HEK293 (cell line): ENCODE measurements around the gene HEXIM1.

Source experiments
- CTCF ChIA-PET: fragments of 350-600 bp; formaldehyde crosslinking; extraction: SDS; loops from one replicate; lab custom pipeline; 2021; ENCODE audit warnings: antibody characterized with exemption; lab: Yijun Ruan, JAX
- POLR2A ChIA-PET: fragments of 300-600 bp; formaldehyde crosslinking; extraction: SDS; loops from one replicate; lab custom pipeline; 2020; ENCODE audit warnings: antibody characterized with exemption, inconsistent platforms; lab: Yijun Ruan, JAX
- H3K27ac ChIP-seq: fragments of 200-500 bp; sonication (Bioruptor generic); 2 replicates; pipeline ENCODE4 v1.5.1; 2014; ENCODE audit warnings: low read depth, low read length, control low read depth, inconsistent platforms; ENCODE audit errors: extremely low read depth
- H3K36me3 ChIP-seq, 2 experiments: fragments of 200-500 bp in 1 of 2; sonication (Bioruptor generic) in 1 of 2; 1 replicate in 1 of 2; 2 replicates in 1 of 2; pipeline ENCODE4 v1.5.1; 2014 to 2017; ENCODE audit warnings: inconsistent platforms in 2 of 2, low read length in 2 of 2; ENCODE audit not compliant: control insufficient read depth in 2 of 2, insufficient read depth in 1 of 2
- H3K4me1 ChIP-seq: fragments of 200-500 bp; sonication (Bioruptor generic); 2 replicates; pipeline ENCODE4 v1.5.1; 2014; ENCODE audit warnings: mild to moderate bottlenecking, low read length, inconsistent platforms; ENCODE audit not compliant: control insufficient read depth, insufficient read depth
- H3K4me3 ChIP-seq: 2 replicates; pipeline ENCODE4 v1.5.1; 2011; ENCODE audit warnings: low read depth, mild to moderate bottlenecking, control low read depth, low read length, moderate library complexity
- H3K9me3 ChIP-seq: fragments of 200-500 bp; sonication (Bioruptor generic); 2 replicates; pipeline ENCODE4 v1.5.1; 2014; ENCODE audit warnings: low read depth, low read length, inconsistent platforms; ENCODE audit not compliant: control insufficient read depth, insufficient read depth
- BCL11B ChIP-seq: fragments of 450-650 bp; formaldehyde crosslinking; IDR thresholded peaks from 2 replicates; pipeline ENCODE4 v1.5.1; 2016; ENCODE audit warnings: low read depth, missing biosample characterization, missing genetic modification characterization
- KLF10 ChIP-seq: fragments of 450-650 bp; IDR thresholded peaks from 2 replicates; pipeline ENCODE4 v1.5.1; 2018; ENCODE audit warnings: missing biosample characterization, mild to moderate bottlenecking, missing genetic modification characterization
- KLF7 ChIP-seq: fragments of 450-650 bp; formaldehyde crosslinking; IDR thresholded peaks from 2 replicates; pipeline ENCODE4 v1.5.1; 2016; ENCODE audit warnings: missing biosample characterization, missing genetic modification characterization, borderline replicate concordance
- KLF8 ChIP-seq: fragments of 450-650 bp; formaldehyde crosslinking; IDR thresholded peaks from 2 replicates; pipeline ENCODE4 v1.5.1; 2016; ENCODE audit warnings: missing biosample characterization, missing genetic modification characterization
- SP3 ChIP-seq: fragments of 450-650 bp; formaldehyde crosslinking; IDR thresholded peaks from 2 replicates; pipeline ENCODE4 v1.5.1; 2016; ENCODE audit warnings: missing biosample characterization, missing genetic modification characterization
- WT1 ChIP-seq: fragments of 450-650 bp; formaldehyde crosslinking; IDR thresholded peaks from 2 replicates; pipeline ENCODE4 v1.5.1; 2016; ENCODE audit warnings: missing biosample characterization, missing genetic modification characterization
- YY1 ChIP-seq: fragments of 450-650 bp; formaldehyde crosslinking; IDR thresholded peaks from 2 replicates; pipeline ENCODE4 v1.5.1; 2018; ENCODE audit warnings: missing biosample characterization, missing genetic modification characterization
- YY2 ChIP-seq: fragments of 450-650 bp; formaldehyde crosslinking; IDR thresholded peaks from 2 replicates; pipeline ENCODE4 v1.5.1; 2016; ENCODE audit warnings: missing biosample characterization, missing genetic modification characterization
- ZBTB20 ChIP-seq: fragments of 450-650 bp; formaldehyde crosslinking; IDR thresholded peaks from 2 replicates; pipeline ENCODE4 v1.5.1; 2016; ENCODE audit warnings: missing biosample characterization, missing genetic modification characterization
- ZBTB7A ChIP-seq: fragments of 450-650 bp; formaldehyde crosslinking; IDR thresholded peaks from 2 replicates; pipeline ENCODE4 v1.5.1; 2016; ENCODE audit warnings: low read depth, missing biosample characterization, missing genetic modification characterization
- ZFHX2 ChIP-seq: fragments of 450-650 bp; formaldehyde crosslinking; conservative IDR thresholded peaks from 2 replicates; pipeline ENCODE4 v1.5.1; 2016; ENCODE audit warnings: missing biosample characterization, missing genetic modification characterization
- ZNF175 ChIP-seq: fragments of 450-650 bp; formaldehyde crosslinking; IDR thresholded peaks from 2 replicates; pipeline ENCODE4 v1.5.1; 2016; ENCODE audit warnings: missing biosample characterization, missing genetic modification characterization
- ZNF19 ChIP-seq: fragments of 450-650 bp; formaldehyde crosslinking; IDR thresholded peaks from 2 replicates; pipeline ENCODE4; 2016; ENCODE audit warnings: missing biosample characterization, missing genetic modification characterization, low read depth
- ZNF311 ChIP-seq: fragments of 450-650 bp; formaldehyde crosslinking; IDR thresholded peaks from 2 replicates; pipeline ENCODE4 v1.5.1; 2017; ENCODE audit warnings: missing biosample characterization, missing genetic modification characterization, borderline replicate concordance
- ZNF335 ChIP-seq: fragments of 450-650 bp; formaldehyde crosslinking; conservative IDR thresholded peaks from 2 replicates; pipeline ENCODE4 v1.5.1; 2016; ENCODE audit warnings: missing biosample characterization, missing genetic modification characterization
- ZNF350 ChIP-seq: fragments of 450-650 bp; formaldehyde crosslinking; IDR thresholded peaks from 2 replicates; pipeline ENCODE4 v1.5.0; 2017; ENCODE audit warnings: missing biosample characterization, mild to moderate bottlenecking, missing genetic modification characterization
- ZNF48 ChIP-seq: fragments of 450-650 bp; formaldehyde crosslinking; IDR thresholded peaks from 2 replicates; pipeline ENCODE4 v1.5.1; 2016; ENCODE audit warnings: missing biosample characterization, missing genetic modification characterization
- ZNF621 ChIP-seq: fragments of 450-650 bp; formaldehyde crosslinking; IDR thresholded peaks from 2 replicates; pipeline ENCODE4 v1.5.1; 2017; ENCODE audit warnings: missing biosample characterization, missing genetic modification characterization
- ZNF624 ChIP-seq: fragments of 450-650 bp; formaldehyde crosslinking; IDR thresholded peaks from 2 replicates; pipeline ENCODE4 v1.5.1; 2017; ENCODE audit warnings: missing biosample characterization, missing genetic modification characterization
- ZNF660 ChIP-seq: fragments of 450-650 bp; IDR thresholded peaks from 2 replicates; pipeline ENCODE4 v1.5.1; 2018; ENCODE audit warnings: missing biosample characterization, mild to moderate bottlenecking, missing genetic modification characterization
- ZNF791 ChIP-seq: fragments of 450-650 bp; formaldehyde crosslinking; IDR thresholded peaks from 2 replicates; pipeline ENCODE4 v1.5.1; 2016; ENCODE audit warnings: missing biosample characterization, missing genetic modification characterization
- TF ChIP-seq, protein P1 (sequence below): fragments of 450-650 bp; formaldehyde crosslinking; conservative IDR thresholded peaks from 2 replicates; pipeline ENCODE4 v1.5.1; 2016; ENCODE audit warnings: low read depth, missing biosample characterization, missing genetic modification characterization
- TF ChIP-seq, protein P2 (sequence below): fragments of 450-650 bp; formaldehyde crosslinking; IDR thresholded peaks from 2 replicates; pipeline ENCODE4 v1.5.1; 2016; ENCODE audit warnings: missing biosample characterization, missing genetic modification characterization
- TF ChIP-seq, protein P3 (sequence below): fragments of 450-650 bp; formaldehyde crosslinking; IDR thresholded peaks from 2 replicates; pipeline ENCODE4 v1.5.1; 2016; ENCODE audit warnings: missing biosample characterization, missing genetic modification characterization
- TF ChIP-seq, protein P4 (sequence below): fragments of 450-650 bp; formaldehyde crosslinking; IDR thresholded peaks from 2 replicates; pipeline ENCODE4 v1.5.1; 2016; ENCODE audit warnings: missing biosample characterization, missing genetic modification characterization

The HEXIM1 gene

DNA sequence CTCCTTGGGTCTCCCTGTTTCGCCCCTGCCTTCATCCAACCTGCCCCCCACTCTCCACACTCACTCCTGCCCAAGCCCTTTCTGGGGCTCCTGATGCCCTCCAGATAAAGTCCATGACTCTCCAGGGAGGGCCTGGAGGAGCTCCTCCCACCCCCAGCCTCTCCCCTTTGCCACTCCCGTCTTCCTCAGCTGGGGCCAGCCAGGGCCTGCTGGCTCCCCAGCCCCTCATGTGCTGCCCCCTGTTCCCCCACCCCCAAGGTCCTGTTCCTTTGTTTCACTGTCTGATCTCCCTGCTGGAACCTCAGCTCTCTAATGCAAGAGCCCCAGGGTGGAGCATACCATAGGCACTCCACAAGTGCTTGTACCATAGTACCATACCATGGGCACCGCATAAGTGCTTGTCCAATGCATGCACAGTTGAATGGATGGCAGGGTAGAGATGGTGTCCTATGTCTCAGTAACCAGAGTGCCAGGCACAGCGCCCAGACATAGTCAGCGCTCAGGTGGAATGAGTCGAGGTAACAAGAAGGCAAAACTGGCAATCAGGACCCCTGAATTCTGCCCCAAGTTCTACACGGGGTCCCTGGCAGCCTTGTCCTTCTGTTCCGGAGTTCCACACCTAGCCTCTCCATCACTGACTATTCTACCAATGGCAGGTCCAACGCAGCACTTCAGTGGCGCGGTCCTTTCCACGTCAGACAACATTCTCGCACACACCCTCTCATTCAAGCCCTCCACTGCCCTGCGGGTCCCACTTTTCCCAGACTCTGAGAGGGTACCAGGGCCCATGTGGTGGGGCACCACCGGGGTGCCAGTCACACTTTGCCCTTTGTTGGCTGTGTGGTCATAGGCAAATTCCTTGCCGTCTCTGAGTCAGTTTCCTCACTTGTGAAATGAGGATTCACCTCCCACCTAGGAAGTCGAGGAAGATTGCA is 17.3 kb upstream of the HEXIM1 start:
- H3K4me3 ChIP-seq = peak overlapping the region; percentile 70; the same call in 1 of the 2 replicates
- CTCF ChIA-PET = interaction anchor here (0.6 to 10.1 kb wide), 12 partner anchors 14 to 356 kb away, joined by 3 to 209 read pairs (median 6); partner anchors contain the start of gene HEXIM1
- H3K4me1 ChIP-seq = peaks cover 3% of the 10 kb centered on the region
- H3K9me3 ChIP-seq = no peaks in the 10 kb centered on the region
- POLR2A ChIA-PET = interaction anchor here (2.4 kb wide), 2 partner anchors 18 kb away, joined by 17 to 20 read pairs; partner anchors contain the start of gene HEXIM1
- H3K36me3 ChIP-seq = 0 out of 3 replicates have a peak, but pooled peaks cover 0 to 4% of the 10 kb centered on the region in 2 experiments
- no peak overlapping the region for H3K27ac ChIP-seq
- no peak for TF ChIP-seq SP3
- no peak for TF ChIP-seq ZNF335 (tag by site-specific recombination)
- no peak for TF ChIP-seq YY2 (tag by site-specific recombination)
- no peak for TF ChIP-seq ZNF48 (tag by site-specific recombination)
- no peak for TF ChIP-seq ZNF660 (tag by site-specific recombination)
- TF ChIP-seq KLF8 (tag by site-specific recombination) = no peak
- TF ChIP-seq, protein P1, sequence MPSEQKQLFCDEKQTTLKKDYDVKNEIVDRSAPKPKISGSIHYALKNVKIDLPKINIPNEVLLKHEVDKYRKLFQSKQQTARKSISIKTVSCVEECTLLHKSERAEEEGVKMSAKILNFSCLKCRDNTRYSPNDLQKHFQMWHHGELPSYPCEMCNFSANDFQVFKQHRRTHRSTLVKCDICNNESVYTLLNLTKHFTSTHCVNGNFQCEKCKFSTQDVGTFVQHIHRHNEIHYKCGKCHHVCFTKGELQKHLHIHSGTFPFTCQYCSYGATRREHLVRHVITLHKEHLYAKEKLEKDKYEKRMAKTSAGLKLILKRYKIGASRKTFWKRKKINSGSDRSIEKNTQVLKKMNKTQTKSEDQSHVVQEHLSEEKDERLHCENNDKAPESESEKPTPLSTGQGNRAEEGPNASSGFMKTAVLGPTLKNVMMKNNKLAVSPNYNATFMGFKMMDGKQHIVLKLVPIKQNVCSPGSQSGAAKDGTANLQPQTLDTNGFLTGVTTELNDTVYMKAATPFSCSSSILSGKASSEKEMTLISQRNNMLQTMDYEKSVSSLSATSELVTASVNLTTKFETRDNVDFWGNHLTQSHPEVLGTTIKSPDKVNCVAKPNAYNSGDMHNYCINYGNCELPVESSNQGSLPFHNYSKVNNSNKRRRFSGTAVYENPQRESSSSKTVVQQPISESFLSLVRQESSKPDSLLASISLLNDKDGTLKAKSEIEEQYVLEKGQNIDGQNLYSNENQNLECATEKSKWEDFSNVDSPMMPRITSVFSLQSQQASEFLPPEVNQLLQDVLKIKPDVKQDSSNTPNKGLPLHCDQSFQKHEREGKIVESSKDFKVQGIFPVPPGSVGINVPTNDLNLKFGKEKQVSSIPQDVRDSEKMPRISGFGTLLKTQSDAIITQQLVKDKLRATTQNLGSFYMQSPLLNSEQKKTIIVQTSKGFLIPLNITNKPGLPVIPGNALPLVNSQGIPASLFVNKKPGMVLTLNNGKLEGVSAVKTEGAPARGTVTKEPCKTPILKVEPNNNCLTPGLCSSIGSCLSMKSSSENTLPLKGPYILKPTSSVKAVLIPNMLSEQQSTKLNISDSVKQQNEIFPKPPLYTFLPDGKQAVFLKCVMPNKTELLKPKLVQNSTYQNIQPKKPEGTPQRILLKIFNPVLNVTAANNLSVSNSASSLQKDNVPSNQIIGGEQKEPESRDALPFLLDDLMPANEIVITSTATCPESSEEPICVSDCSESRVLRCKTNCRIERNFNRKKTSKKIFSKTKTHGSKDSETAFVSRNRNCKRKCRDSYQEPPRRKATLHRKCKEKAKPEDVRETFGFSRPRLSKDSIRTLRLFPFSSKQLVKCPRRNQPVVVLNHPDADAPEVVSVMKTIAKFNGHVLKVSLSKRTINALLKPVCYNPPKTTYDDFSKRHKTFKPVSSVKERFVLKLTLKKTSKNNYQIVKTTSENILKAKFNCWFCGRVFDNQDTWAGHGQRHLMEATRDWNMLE = no peak
- no peak for TF ChIP-seq ZNF19 (tag by site-specific recombination)
- TF ChIP-seq, protein P2, sequence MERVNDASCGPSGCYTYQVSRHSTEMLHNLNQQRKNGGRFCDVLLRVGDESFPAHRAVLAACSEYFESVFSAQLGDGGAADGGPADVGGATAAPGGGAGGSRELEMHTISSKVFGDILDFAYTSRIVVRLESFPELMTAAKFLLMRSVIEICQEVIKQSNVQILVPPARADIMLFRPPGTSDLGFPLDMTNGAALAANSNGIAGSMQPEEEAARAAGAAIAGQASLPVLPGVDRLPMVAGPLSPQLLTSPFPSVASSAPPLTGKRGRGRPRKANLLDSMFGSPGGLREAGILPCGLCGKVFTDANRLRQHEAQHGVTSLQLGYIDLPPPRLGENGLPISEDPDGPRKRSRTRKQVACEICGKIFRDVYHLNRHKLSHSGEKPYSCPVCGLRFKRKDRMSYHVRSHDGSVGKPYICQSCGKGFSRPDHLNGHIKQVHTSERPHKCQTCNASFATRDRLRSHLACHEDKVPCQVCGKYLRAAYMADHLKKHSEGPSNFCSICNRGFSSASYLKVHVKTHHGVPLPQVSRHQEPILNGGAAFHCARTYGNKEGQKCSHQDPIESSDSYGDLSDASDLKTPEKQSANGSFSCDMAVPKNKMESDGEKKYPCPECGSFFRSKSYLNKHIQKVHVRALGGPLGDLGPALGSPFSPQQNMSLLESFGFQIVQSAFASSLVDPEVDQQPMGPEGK = peak; percentile 28; the same call in 1 of the 2 replicates
- TF ChIP-seq ZBTB7A (tag by site-specific recombination) = no peak
- TF ChIP-seq ZNF350 (tag by site-specific recombination) = no peak
- TF ChIP-seq ZNF621 = no peak
- no peak for TF ChIP-seq ZNF624
- TF ChIP-seq BCL11B (tag by site-specific recombination) = no peak
- TF ChIP-seq ZFHX2 (tag by site-specific recombination) = no peak
- no peak for TF ChIP-seq WT1 (tag by site-specific recombination)
- TF ChIP-seq, protein P3, sequence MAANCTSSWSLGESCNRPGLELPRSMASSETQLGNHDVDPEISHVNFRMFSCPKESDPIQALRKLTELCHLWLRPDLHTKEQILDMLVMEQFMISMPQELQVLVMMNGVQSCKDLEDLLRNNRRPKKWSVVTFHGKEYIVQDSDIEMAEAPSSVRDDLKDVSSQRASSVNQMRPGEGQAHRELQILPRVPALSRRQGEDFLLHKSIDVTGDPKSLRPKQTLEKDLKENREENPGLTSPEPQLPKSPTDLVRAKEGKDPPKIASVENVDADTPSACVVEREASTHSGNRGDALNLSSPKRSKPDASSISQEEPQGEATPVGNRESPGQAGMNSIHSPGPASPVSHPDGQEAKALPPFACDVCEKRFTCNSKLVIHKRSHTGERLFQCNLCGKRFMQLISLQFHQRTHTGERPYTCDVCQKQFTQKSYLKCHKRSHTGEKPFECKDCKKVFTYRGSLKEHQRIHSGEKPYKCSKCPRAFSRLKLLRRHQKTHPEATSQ (tag by site-specific recombination) = no peak
- TF ChIP-seq KLF10 (tag by site-specific recombination) = no peak
- no peak for TF ChIP-seq ZBTB20 (tag by site-specific recombination)
- no peak for TF ChIP-seq ZNF311 (tag by site-specific recombination)
- TF ChIP-seq, protein P4, sequence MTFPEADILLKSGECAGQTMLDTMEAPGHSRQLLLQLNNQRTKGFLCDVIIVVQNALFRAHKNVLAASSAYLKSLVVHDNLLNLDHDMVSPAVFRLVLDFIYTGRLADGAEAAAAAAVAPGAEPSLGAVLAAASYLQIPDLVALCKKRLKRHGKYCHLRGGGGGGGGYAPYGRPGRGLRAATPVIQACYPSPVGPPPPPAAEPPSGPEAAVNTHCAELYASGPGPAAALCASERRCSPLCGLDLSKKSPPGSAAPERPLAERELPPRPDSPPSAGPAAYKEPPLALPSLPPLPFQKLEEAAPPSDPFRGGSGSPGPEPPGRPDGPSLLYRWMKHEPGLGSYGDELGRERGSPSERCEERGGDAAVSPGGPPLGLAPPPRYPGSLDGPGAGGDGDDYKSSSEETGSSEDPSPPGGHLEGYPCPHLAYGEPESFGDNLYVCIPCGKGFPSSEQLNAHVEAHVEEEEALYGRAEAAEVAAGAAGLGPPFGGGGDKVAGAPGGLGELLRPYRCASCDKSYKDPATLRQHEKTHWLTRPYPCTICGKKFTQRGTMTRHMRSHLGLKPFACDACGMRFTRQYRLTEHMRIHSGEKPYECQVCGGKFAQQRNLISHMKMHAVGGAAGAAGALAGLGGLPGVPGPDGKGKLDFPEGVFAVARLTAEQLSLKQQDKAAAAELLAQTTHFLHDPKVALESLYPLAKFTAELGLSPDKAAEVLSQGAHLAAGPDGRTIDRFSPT (tag by site-specific recombination) = peak; percentile 34; the same call in 1 of the 2 replicates
- TF ChIP-seq ZNF791 (tag by site-specific recombination) = no peak
- TF ChIP-seq YY1 (tag by site-specific recombination) = no peak
- no peak for TF ChIP-seq KLF7 (tag by site-specific recombination)
- TF ChIP-seq ZNF175 = no peak
